RKO (cell line): ENCODE measurements around the gene ACOT2.
"Not testable (repeated sequence)": the region's sequence is repeated elsewhere in the genome, so short reads cannot be mapped to it uniquely, and the experiment has no call there.

ENCODE experiments used
- DNase-seq: peaks from one replicate; pipeline ENCODE4 v3.0.0-alpha.2; 2016; ENCODE audit warnings: low spot score

Gene ACOT2

GRCh38 chr14:73569185-73569958 is at the start of gene ACOT2:
TSS of gene ACOT2 (plus strand) at chr14:73569213. CDS start at chr14:73569241, 28 bp downstream.
- peak; percentile 90 for DNase-seq

GRCh38 chr14:73521229-73521628 is 47.8 kb upstream of the ACOT2 start:
- no peak for DNase-seq

- DNase-seq = no peak
Observed at GRCh38 chr14:73524493-73524892, 44.5 kb upstream of the ACOT2 start.

- DNase-seq = no peak
Observed at GRCh38 chr14:73526036-73526984, 42.7 kb upstream of the ACOT2 start.

- not testable (repeated sequence) for DNase-seq
Observed at GRCh38 chr14:73529356-73529755, 39.7 kb upstream of the ACOT2 start.

- DNase-seq = not testable (repeated sequence)
Observed at GRCh38 chr14:73531971-73532370, 37.0 kb upstream of the ACOT2 start.

GRCh38 chr14:73537244-73538045 is 31.6 kb upstream of the ACOT2 start:
- peak; percentile 74 for DNase-seq

- peak; percentile 47 for DNase-seq
Observed at GRCh38 chr14:73539017-73539416, 30.0 kb upstream of the ACOT2 start.

- not testable (repeated sequence) for DNase-seq
Observed at GRCh38 chr14:73542961-73543360, 26.1 kb upstream of the ACOT2 start.

GRCh38 chr14:73545353-73545752 is 23.7 kb upstream of the ACOT2 start:
- DNase-seq = not testable (repeated sequence)

GRCh38 chr14:73549097-73549496 is 19.9 kb upstream of the ACOT2 start:
- not testable (repeated sequence) for DNase-seq

GRCh38 chr14:73549889-73550524 is 19.0 kb upstream of the ACOT2 start:
- DNase-seq = not testable (repeated sequence)

- no peak for DNase-seq
Observed at GRCh38 chr14:73553845-73554244, 15.2 kb upstream of the ACOT2 start.

GRCh38 chr14:73557201-73557600 is 11.8 kb upstream of the ACOT2 start:
- not testable (repeated sequence) for DNase-seq

GRCh38 chr14:73558238-73558637 is 10.8 kb upstream of the ACOT2 start:
- not testable (repeated sequence) for DNase-seq

- DNase-seq = not testable (repeated sequence)
Observed at GRCh38 chr14:73562256-73562655, 6.8 kb upstream of the ACOT2 start.

- DNase-seq = not testable (repeated sequence)
Observed at GRCh38 chr14:73562696-73563095, 6.3 kb upstream of the ACOT2 start.

- DNase-seq = not testable (repeated sequence)
Observed at GRCh38 chr14:73566431-73566830, 2.6 kb upstream of the ACOT2 start.

- DNase-seq = not testable (repeated sequence)
Observed at GRCh38 chr14:73566935-73567334, 2.1 kb upstream of the ACOT2 start.

GRCh38 chr14:73567358-73567757 is 1.7 kb upstream of the ACOT2 start:
- DNase-seq = no peak
